HG03280 (cell line): ENCODE results near the gene FBXO31.
A peak's percentile ranks its signal among the peaks of the same experiment; 100 is the strongest.

Source experiments
- ATAC-seq: cut with Tn5 transposase; IDR thresholded peaks from one replicate; pipeline ENCODE4 v1.9.1; 2021; ENCODE audit warnings: mild to moderate bottlenecking, moderate library complexity; ENCODE audit not compliant: unreplicated experiment

The FBXO31 gene, protein sequence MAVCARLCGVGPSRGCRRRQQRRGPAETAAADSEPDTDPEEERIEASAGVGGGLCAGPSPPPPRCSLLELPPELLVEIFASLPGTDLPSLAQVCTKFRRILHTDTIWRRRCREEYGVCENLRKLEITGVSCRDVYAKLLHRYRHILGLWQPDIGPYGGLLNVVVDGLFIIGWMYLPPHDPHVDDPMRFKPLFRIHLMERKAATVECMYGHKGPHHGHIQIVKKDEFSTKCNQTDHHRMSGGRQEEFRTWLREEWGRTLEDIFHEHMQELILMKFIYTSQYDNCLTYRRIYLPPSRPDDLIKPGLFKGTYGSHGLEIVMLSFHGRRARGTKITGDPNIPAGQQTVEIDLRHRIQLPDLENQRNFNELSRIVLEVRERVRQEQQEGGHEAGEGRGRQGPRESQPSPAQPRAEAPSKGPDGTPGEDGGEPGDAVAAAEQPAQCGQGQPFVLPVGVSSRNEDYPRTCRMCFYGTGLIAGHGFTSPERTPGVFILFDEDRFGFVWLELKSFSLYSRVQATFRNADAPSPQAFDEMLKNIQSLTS

GRCh38 chr16:87383505-87384161 lies at the start of gene FBXO31:
Gene FBXO31 (minus strand): TSS chr16:87383776. CDS start chr16:87383744, 32 bp downstream.
- peak; percentile 53 for ATAC-seq

DNA sequence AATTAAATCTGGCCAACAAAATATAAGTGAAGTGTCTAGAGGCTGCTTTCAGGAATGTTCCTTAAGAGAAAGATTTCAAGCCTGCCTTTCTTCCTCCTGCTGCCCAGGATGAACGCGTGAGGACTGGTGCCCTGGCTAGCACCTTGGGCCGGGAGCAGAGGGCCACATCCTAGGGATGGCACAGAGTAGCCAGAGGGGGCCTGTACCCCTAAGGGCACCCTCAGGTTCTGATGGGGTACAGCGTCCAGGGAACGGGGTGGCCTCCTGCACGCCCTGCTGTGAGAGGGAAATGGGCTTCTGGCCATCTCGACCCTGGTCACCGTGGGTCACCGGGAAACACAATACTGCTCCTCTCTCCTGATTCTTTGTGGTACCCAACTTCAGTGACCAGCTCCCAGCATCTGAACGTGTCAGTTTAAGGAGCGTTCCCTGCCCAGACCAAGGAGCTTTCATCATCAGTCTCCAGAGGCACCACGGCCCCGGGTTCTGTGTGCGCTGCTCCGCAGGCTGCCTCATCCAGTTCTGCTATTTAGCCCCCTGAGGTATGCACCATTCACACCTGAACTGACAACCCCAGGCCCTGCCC lies 48.8 kb upstream of the FBXO31 start:
- ATAC-seq, result no peak

- no peak for ATAC-seq
Observed at GRCh38 chr16:87431926-87432325, 48.4 kb upstream of the FBXO31 start.

- ATAC-seq, result no peak
Observed at GRCh38 chr16:87426423-87427215, 43.0 kb upstream of the FBXO31 start.

DNA sequence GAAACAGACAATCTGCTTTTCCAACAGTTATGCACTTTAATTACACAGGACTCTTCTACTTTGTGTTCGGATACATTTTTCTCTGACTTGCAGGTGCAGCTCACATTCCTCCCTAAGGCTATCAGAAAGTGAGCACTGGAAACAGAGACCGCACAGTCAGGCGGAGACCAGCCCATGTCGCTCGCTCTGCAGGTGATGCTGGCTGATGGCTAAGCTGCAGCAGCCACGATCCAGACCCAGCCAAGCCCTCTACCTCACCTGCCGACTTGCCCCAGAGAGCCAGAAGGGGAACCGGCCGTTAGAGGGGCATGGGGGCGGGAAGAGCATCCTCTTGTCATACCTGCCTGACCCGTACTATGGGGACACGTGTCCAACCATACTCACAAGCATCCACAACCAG lies 42.4 kb upstream of the FBXO31 start:
- ATAC-seq, result no peak

DNA sequence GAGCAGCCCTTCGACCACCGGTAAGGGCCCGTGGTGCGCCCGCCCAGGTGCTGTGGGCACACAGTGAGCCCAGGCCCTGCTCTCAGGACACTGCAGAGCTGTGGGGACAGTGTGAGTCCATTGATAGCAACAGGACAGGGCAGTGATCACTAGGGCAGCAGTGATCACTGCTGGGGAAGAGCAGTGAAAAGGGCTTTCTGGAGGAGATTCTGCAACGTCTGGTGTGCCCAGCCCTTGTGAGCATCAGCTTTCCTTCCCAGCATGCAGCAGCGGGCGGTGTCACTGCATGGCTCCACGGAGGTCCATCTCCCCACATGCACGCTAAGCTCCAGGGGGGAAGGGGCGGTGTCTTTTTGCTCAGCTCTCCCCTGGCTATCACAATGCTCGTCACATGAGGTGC lies 40.7 kb upstream of the FBXO31 start:
- no peak for ATAC-seq

DNA sequence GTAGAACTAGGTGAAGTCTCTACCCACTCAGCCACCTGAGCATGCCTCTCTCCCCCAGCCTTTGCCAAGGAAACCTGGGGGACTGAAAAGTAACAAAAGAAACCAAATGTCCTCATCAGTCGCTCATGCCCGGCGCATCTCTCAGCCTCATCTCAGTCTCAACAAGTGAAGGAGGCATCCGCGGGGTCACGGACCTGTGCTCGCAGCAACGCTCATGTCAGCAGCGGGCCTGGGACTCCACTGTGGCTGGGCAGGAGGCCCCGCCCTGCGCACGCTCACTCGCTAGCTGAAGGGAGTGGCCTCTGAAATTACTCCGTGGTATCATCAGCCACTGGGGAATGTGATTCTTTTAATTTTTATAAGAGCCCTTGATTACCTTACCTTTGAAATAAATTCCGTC lies 39.9 kb upstream of the FBXO31 start:
- no peak for ATAC-seq

GRCh38 chr16:87422106-87422505 lies 38.5 kb upstream of the FBXO31 start:
- no peak for ATAC-seq

DNA sequence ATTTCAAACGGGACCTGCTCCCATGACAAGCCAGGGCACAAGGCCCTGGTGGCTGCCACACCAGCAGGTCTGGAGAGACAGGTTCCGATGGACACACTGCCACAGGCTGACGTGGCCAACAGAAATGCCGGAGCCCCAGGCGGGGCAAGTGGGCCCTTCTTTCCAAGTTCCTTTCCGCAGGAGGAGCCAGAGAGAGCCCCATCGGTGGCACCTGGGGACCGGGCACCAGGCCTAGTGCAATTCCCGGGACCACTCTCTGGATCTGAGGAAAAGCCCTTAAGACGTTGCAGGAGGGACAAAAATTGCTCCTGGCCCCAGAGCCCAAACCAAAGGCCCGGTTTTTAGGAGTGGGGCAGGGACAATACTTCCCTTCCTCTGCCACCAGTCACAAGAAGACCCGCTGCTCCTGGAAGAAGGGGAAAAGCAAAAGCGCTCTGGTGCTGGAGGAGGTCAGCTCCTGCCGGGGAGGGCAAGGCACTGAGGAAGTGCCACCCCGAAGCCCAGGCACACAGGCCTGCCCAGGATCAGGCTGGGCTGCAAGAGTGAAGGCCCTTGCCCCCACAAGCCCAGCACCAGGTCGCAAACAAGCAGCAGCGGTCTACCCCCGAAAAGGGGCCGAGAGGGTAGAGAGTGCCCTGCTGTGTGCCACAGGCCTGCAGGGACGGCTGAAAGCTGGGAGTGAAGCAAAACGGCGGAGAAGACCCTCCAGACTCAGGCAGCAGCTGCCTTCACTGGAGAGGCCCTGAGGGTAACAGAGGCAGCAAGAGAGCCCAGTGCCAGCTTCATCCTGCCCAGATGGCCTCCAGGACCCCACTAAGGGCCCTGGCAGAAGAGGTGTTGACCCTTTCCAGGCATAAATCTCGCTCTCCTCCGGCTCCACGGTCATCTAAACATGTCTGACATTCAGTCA lies 37.7 kb upstream of the FBXO31 start:
- no peak for ATAC-seq

DNA sequence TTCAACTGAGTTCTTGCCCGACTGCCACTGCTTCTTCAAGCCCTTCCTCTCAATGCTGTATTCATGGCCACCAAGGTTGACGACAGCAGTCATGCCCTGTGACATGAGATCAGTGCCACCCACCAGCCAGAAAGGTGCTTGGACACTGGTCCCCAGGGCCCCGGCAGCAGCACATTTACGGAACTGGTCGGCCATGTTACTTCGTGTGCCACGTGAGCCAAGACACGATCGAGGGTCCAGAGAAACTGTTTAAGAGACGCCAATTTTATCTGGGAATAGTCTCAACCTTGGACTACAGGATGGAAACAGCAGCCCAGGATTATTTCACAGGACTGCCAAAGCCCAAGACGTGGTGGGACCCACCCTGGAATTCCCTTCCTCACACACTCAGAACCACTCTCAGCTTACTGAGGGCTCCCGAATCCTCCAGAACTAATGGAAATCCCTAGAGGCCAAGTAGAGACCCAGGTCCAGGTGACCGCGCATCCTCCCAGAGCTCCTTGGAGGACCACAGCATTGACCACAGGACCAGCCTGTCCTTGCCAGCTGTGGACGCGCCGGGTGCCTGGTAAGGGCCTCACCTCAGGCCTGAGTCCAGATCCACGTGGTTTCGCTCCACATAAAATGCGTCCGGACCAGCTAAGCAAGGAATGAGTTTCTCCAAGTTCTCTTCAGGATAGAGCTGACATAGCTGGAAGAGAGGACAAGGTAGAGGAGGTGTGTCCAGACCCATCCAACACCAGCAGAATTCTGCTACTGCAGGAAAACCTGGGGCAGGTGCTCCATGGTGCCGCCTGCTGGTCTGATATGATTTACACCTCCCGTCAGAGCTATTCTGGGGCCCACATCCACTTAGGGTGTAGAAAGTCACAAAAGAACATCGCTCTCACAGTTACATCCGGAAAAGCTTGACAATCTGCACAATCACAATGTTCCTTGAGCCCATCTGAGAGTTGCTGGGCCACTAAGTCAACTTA lies 36.7 kb upstream of the FBXO31 start:
- no peak for ATAC-seq

DNA sequence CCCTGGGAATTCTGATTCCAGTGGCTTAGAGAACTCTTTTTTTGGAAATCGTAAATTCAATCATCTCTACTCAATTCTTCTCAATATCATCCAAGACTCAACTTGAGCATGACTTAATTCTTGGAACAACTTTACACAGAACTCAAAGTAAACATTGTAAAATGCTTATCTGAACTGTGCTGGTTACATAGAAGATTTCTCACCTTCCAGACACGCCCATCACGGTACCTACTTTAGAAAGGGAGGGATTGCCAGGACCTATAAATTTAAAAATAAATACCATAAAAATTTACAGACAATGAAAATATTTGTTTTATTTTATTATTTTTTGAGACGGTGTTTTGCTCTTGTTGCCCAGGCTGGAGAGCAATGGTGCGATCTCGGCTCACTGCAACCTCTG lies 35.1 kb upstream of the FBXO31 start:
- no peak for ATAC-seq

DNA sequence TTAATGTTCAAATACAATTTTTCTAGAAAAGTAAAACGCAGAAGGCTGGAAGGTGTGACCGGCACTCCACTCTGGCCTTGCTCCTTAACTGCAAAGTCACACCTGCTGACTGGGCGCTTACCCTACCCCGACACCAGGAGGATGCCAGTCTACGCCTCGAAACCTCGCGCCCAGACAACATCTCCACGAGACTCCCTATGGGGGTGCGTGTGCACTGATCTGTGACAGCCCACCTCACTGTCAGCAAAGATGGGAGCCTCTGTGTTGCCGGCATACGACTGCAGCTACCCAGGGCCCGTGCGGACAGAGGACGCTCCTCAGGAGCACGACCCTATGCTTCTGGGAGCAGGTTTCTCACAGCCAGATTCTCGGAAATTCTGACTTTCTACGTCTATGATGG lies 34.6 kb upstream of the FBXO31 start:
- no peak for ATAC-seq

GRCh38 chr16:87417528-87417910 lies 33.9 kb upstream of the FBXO31 start:
- ATAC-seq, result no peak

DNA sequence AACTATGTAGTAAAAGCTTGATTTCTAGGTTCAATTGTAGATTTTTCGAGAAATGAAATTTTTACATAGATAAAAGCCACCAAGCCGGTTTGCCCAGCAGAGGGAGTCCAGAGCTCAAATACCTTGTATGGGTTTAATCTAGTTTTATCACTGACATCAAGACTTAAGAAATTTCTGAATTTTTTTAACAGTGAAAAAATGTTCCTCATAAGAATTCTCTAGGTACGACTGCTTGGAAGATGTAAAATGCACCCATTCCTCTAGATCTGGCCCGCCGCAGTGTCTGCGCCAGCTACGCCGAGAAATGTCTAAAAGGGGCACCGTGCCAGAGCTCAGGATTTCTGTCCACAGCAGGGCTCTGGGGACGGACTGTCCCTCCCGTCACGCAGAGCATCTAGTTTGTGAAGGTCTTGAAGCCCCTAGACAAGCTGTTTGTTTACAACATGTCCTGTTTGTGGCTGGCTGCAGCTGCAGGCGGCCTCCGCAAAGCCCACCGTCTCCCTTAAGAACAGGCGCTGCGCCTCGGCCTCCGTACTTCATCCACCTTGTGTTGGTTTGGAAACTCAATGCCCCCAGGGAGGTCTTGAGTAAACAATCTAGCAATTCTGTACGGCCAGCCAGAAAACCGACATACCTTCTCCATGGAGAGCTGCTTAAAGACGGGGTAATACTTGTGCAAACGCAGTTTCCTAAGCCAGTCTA lies 33.4 kb upstream of the FBXO31 start:
- no peak for ATAC-seq

DNA sequence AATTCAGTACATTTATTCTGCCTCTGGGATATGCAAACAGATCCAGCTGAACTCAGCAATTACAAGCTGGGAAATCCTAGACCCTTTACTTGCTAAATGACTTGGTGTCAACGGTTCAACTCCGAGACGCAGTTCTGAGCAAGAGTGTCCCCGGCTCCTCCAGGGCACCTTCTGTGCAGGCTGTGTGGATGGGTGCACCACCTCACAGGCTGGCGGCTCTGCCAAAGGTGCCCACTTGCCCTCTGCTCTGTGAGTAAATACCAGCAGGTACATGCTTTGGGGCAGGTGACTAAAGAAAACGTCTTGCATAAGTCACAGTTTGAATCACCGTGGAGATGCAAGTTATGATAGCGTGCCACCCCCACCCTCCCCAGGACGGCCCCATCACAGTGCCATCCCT lies 31.9 kb upstream of the FBXO31 start:
- ATAC-seq, result no peak

DNA sequence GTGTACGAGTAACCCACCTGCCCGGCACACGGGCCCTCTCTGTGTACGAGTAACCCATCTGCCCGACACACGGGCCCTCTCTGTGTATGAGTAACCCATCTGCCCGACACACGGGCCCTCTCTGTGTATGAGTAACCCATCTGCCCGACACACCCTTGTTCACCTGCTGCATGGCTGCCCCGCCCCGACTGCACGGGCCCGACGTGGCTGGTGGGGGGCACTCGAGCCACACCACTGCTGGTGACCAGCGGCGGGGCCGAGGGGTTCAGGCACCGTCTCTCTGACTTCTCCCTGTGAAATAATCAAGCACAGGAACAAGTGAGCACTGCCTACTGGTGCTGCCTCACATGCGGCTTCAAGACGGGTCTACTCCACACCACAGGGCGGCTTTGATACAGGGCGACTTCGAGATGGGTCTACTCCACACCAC lies 30.7 kb upstream of the FBXO31 start:
- ATAC-seq, result no peak

DNA sequence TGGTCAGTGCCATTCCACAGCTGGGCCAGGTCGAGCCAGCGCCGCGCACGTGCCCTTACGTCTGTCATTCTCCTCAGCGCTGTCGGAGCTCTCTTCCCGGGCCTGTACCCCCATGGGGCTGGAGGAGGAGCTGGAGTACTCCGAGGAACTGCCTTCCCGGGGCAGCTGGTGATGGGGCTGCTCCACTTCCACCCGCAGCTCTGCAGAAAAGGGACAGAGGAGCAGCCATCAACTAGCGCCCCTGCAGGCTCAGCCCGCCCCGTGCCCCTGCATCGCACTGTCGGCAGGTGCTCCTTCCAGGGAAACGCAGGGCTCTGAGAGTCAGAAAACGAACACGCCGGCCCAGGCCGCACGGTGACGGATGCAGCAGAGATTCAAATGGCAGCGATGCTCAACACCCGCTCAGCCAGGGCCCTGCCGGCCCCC lies 29.4 kb upstream of the FBXO31 start:
- ATAC-seq, result no peak

- ATAC-seq, result no peak
Observed at GRCh38 chr16:87412371-87412995, 28.9 kb upstream of the FBXO31 start.
